ENCODE data around the gene CEP250.
"Not testable (repeated sequence)": the region's sequence is repeated elsewhere in the genome, so short reads cannot be mapped to it uniquely, and the experiment has no call there.

The CEP250 gene

GRCh38 chr20:35451295-35451694, 4.1 kb upstream of the CEP250 start:
- TF ChIP-seq POLR2A (IDR thresholded peaks at IDR 0.05; ENCODE audit: low read depth, low read length) (no peak), PAX5 (IDR thresholded peaks at IDR 0.05; ENCODE audit: insufficient read depth, low read length, severe bottlenecking) (no peak), POU2F2 (IDR thresholded peaks at IDR 0.05; ENCODE audit: low read depth, low read length) (no peak), POLR2AphosphoS5 (IDR thresholded peaks at IDR 0.05; ENCODE audit: low read depth, low read length) (no peak), TAF1 (IDR thresholded peaks at IDR 0.05; ENCODE audit: low read depth, low read length) (no peak), SPI1 (IDR thresholded peaks at IDR 0.05; ENCODE audit: low read depth, low read length) (no peak)

DNA sequence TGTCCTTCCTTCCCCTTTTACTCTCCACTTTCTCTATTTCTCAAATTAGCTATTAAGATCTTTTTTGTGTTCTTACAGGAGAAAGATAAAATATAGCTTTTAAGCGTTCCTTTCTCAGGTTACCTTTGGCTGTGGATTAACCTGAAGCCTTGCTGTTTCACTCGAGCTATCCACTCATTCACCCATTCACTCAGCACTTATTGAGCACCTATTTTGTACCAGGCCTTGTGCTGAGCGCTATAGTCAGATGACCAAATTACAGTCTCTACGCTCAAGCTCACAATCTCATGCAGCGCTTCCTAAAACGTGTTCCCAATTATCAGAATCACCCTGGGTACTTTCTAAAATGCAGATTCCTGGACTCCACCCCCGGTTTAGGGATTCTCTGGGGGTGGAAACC, 1.8 kb upstream of the CEP250 start:
- DNase-seq (ENCODE audit: insufficient read length, low spot score) (no peak), FAIRE-seq (no peak)
- TF ChIP-seq SPI1 (IDR thresholded peaks at IDR 0.05; ENCODE audit: low read depth, low read length), result no peak
- TF ChIP-seq PAX5 (IDR thresholded peaks at IDR 0.05; ENCODE audit: insufficient read depth, low read length, severe bottlenecking), result no peak
- TF ChIP-seq POLR2A (IDR thresholded peaks at IDR 0.05; ENCODE audit: low read depth, low read length), result no peak
- TF ChIP-seq POLR2AphosphoS5 (IDR thresholded peaks at IDR 0.05; ENCODE audit: low read depth, low read length), result no peak
- TF ChIP-seq POU2F2 (IDR thresholded peaks at IDR 0.05; ENCODE audit: low read depth, low read length), result no peak
- no peak for TF ChIP-seq TAF1 (IDR thresholded peaks at IDR 0.05; ENCODE audit: low read depth, low read length)

More at GRCh38 chr20:35451295-35451694, 4.1 kb upstream of the CEP250 start:
- FAIRE-seq, result no peak
- DNase-seq (ENCODE audit: insufficient read length, low spot score), result no peak

- not testable (repeated sequence) for DNase-seq (ENCODE audit: insufficient read length, low spot score); FAIRE-seq
These were observed 1.3 kb downstream of the CEP250 start for GRCh38 chr20:35456700-35457099.

- not testable (repeated sequence) for FAIRE-seq; DNase-seq (ENCODE audit: insufficient read length, low spot score)
These were observed 2.1 kb downstream of the CEP250 start for GRCh38 chr20:35457539-35457938.

- FAIRE-seq, result no peak
- no peak for TF ChIP-seq PAX5 (IDR thresholded peaks at IDR 0.05; ENCODE audit: insufficient read depth, low read length, severe bottlenecking)
- no peak for TF ChIP-seq TAF1 (IDR thresholded peaks at IDR 0.05; ENCODE audit: low read depth, low read length)
- TF ChIP-seq POLR2A (IDR thresholded peaks at IDR 0.05; ENCODE audit: low read depth, low read length), result no peak
- TF ChIP-seq SPI1 (IDR thresholded peaks at IDR 0.05; ENCODE audit: low read depth, low read length), result no peak
- no peak for TF ChIP-seq POU2F2 (IDR thresholded peaks at IDR 0.05; ENCODE audit: low read depth, low read length)
- TF ChIP-seq POLR2AphosphoS5 (IDR thresholded peaks at IDR 0.05; ENCODE audit: low read depth, low read length), result no peak
- no peak for DNase-seq (ENCODE audit: insufficient read length, low spot score)
These were observed 3.0 kb downstream of the CEP250 start for GRCh38 chr20:35458388-35458787.

GRCh38 chr20:35461620-35462019, 6.2 kb downstream of the CEP250 start:
- DNase-seq (ENCODE audit: insufficient read length, low spot score) (no peak), FAIRE-seq (no peak)
- TF ChIP-seq TAF1 (IDR thresholded peaks at IDR 0.05; ENCODE audit: low read depth, low read length), result no peak

GRCh38 chr20:35462351-35462750, 7.0 kb downstream of the CEP250 start:
- DNase-seq (ENCODE audit: insufficient read length, low spot score) (no peak), FAIRE-seq (no peak)
- no peak for TF ChIP-seq SPI1 (IDR thresholded peaks at IDR 0.05; ENCODE audit: low read depth, low read length)
- TF ChIP-seq PAX5 (IDR thresholded peaks at IDR 0.05; ENCODE audit: insufficient read depth, low read length, severe bottlenecking), result no peak
- no peak for TF ChIP-seq POLR2A (IDR thresholded peaks at IDR 0.05; ENCODE audit: low read depth, low read length)
- no peak for TF ChIP-seq TAF1 (IDR thresholded peaks at IDR 0.05; ENCODE audit: low read depth, low read length)
- no peak for TF ChIP-seq POLR2AphosphoS5 (IDR thresholded peaks at IDR 0.05; ENCODE audit: low read depth, low read length)
- TF ChIP-seq POU2F2 (IDR thresholded peaks at IDR 0.05; ENCODE audit: low read depth, low read length), result no peak

GRCh38 chr20:35463455-35464300, 8.3 kb downstream of the CEP250 start:
- peak; percentile 35 for DNase-seq (ENCODE audit: insufficient read length, low spot score)
- TF ChIP-seq SPI1 (IDR thresholded peaks at IDR 0.05; ENCODE audit: low read depth, low read length), result no peak
- no peak for TF ChIP-seq POLR2AphosphoS5 (IDR thresholded peaks at IDR 0.05; ENCODE audit: low read depth, low read length)
- no peak for TF ChIP-seq POU2F2 (IDR thresholded peaks at IDR 0.05; ENCODE audit: low read depth, low read length)
- TF ChIP-seq POLR2A (IDR thresholded peaks at IDR 0.05; ENCODE audit: low read depth, low read length), result no peak
- TF ChIP-seq PAX5 (IDR thresholded peaks at IDR 0.05; ENCODE audit: insufficient read depth, low read length, severe bottlenecking), result no peak
- no peak for TF ChIP-seq TAF1 (IDR thresholded peaks at IDR 0.05; ENCODE audit: low read depth, low read length)
- peak; percentile 64 for FAIRE-seq

GRCh38 chr20:35465976-35466375, 10.6 kb downstream of the CEP250 start:
- TF ChIP-seq POLR2A (IDR thresholded peaks at IDR 0.05; ENCODE audit: low read depth, low read length) (no peak), POLR2AphosphoS5 (IDR thresholded peaks at IDR 0.05; ENCODE audit: low read depth, low read length) (no peak), SPI1 (IDR thresholded peaks at IDR 0.05; ENCODE audit: low read depth, low read length) (no peak), PAX5 (IDR thresholded peaks at IDR 0.05; ENCODE audit: insufficient read depth, low read length, severe bottlenecking) (no peak), POU2F2 (IDR thresholded peaks at IDR 0.05; ENCODE audit: low read depth, low read length) (no peak), TAF1 (IDR thresholded peaks at IDR 0.05; ENCODE audit: low read depth, low read length) (no peak)
- DNase-seq (ENCODE audit: insufficient read length, low spot score) (no peak), FAIRE-seq (no peak)

- no peak for DNase-seq (ENCODE audit: insufficient read length, low spot score)
- FAIRE-seq, result no peak
- TF ChIP-seq TAF1 (IDR thresholded peaks at IDR 0.05; ENCODE audit: low read depth, low read length) (no peak), PAX5 (IDR thresholded peaks at IDR 0.05; ENCODE audit: insufficient read depth, low read length, severe bottlenecking) (no peak), POU2F2 (IDR thresholded peaks at IDR 0.05; ENCODE audit: low read depth, low read length) (no peak)
These were observed 11.5 kb downstream of the CEP250 start for GRCh38 chr20:35466856-35467255.

Data from GM12891 (cell line).